Esophagus muscularis mucosa (tissue), 4 donors: ENCODE measurements around the gene KLHL29. TPM values are rescaled to one million over a fixed set of nuclear protein-coding genes. Genes with fewer than 3 reads are reported as not detected.

ENCODE experiments used
- DNase-seq: peaks from one replicate; pipeline ENCODE4 v3.0.0-alpha.2; 2017; ENCODE audit errors: extremely low spot score
- H3K27ac ChIP-seq, 4 donors: fragments of 200-600 bp; sonication (generic); replicated peaks in 1 of 4; 1 replicate in 3 of 4; 2 replicates in 1 of 4; pipeline ENCODE4 v1.5.1; 2016 to 2019; ENCODE audit warnings: mild to moderate bottlenecking in 1 of 4
- H3K27me3 ChIP-seq, 4 donors: fragments of 200-600 bp; sonication (generic); one replicate each; pipeline versions ENCODE4 v1.5.1 to v1.6.0; 2016 to 2019
- H3K36me3 ChIP-seq, 4 donors: fragments of 200-600 bp; sonication (generic); one replicate each; pipeline ENCODE4 v1.5.1; 2016 to 2019
- H3K4me1 ChIP-seq, 4 donors: fragments of 200-600 bp; sonication (generic); one replicate each; pipeline ENCODE4 v1.5.1; 2016 to 2019
- H3K4me3 ChIP-seq, 4 donors: fragments of 200-600 bp; sonication (generic); 1 replicate in 2 of 4; 2 replicates in 2 of 4; pipeline ENCODE4 v1.5.1; 2016 to 2019; ENCODE audit warnings: mild to moderate bottlenecking in 4 of 4, moderate library complexity in 1 of 4
- H3K9me3 ChIP-seq, 4 donors: fragments of 200-600 bp; sonication (generic); 1 replicate in 3 of 4; 2 replicates in 1 of 4; pipeline ENCODE4 v1.5.1; 2016 to 2019
- CTCF ChIP-seq, 3 experiments: fragments of 200-600 bp in 2 of 3; fragments of 450-650 bp in 1 of 3; sonication (generic) in 2 of 3; IDR thresholded peaks; one replicate each; pipeline ENCODE4 v1.5.1; 2017 to 2019; ENCODE audit warnings: antibody characterized with exemption in 3 of 3, mild to moderate bottlenecking in 2 of 3, moderate library complexity in 1 of 3
- EP300 ChIP-seq: sonication (generic); formaldehyde crosslinking; IDR thresholded peaks from one replicate; pipeline ENCODE4 v1.6.1; 2017; ENCODE audit warnings: antibody characterized with exemption
- POLR2A ChIP-seq: fragments of 450-650 bp; IDR thresholded peaks from one replicate; pipeline ENCODE4 v1.6.1; 2017; ENCODE audit warnings: antibody characterized with exemption, moderate library complexity, mild to moderate bottlenecking, low read depth
- POLR2AphosphoS5 ChIP-seq, 2 donors: sonication (generic); formaldehyde crosslinking; IDR thresholded peaks; one replicate each; pipeline ENCODE4 v1.6.1; 2017; ENCODE audit warnings: antibody characterized with exemption in 2 of 2
- WGBS: methylation state at CpG from one replicate; pipeline ENCODE4 v1.1.5; 2018; 5-methylcytosine and 5-hydroxymethylcytosine counted together
- intact Hi-C: fragments of 100-400 bp; cut with DNase I; formaldehyde crosslinking; loops from one replicate; pipeline ENCODE4 v1.15.1; 2023
- total RNA-seq, 4 donors: library from RNA; depleted of rRNA; stranded (reverse); fragments of >200 nt; gene quantifications; one replicate each; pipeline versions ENCODE4 v1.1.0 to v1.2.1, GENCODE V29; 2016

KLHL29 gene
- total RNA-seq, 4 donors from 2014 or later: 22.0 to 26.1 (median 23.4) TPM

DNA sequence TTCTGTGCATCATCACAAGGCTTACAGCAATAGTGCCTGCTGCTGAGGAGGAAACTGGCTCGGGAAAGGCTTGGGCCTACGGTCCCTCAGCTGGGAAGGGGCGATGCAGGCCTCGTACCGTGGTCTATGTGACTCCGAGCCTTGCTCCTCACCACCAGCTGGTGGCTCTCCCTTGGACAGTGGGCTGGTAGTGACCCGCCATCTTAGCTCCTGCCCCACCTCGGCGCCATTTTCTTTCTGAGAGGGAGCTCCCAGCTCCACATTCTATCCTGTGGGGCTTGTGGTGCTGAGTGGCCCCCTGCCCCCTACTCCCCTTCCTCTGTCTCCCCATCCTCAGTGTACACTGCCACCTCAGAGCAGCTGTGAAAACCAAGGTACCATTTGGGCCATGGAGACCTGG is 255.7 kb downstream of the KLHL29 start:
- no peak overlapping the region for H3K27ac ChIP-seq
- WGBS: 97% methylated on average over 9 of the region's 9 CpGs
- no peaks in the 10 kb centered on the region for H3K9me3 ChIP-seq
- TF ChIP-seq EP300 (no peak), POLR2A (no peak), CTCF (IDR thresholded peaks at IDR 0.05) (no peak), POLR2AphosphoS5 (IDR thresholded peaks at IDR 0.05) (no peak)
- peaks cover 14 to 20% (median 19%) of the 10 kb centered on the region in 4 donors for H3K4me1 ChIP-seq
- no peak overlapping the region for H3K4me3 ChIP-seq
- peaks cover 0 to 52% (median 31%) of the 10 kb centered on the region in 4 donors for H3K36me3 ChIP-seq
- intact Hi-C loops: no loop called here
- DNase-seq: no peak
- H3K27me3 ChIP-seq: no peaks in the 10 kb centered on the region

- intact Hi-C loops: no loop called here
These were observed 257.5 kb downstream of the KLHL29 start for GRCh38 chr2:23642516-23642915.

GRCh38 chr2:23645230-23645808 is 260.3 kb downstream of the KLHL29 start:
- Histone ChIP-seq H3K9me3 (no peaks in the 10 kb centered on the region), H3K27ac (no peak overlapping the region), H3K4me3 (no peak overlapping the region), H3K4me1 (peaks cover 0 to 5% (median 0%) of the 10 kb centered on the region in 4 donors), H3K36me3 (peaks cover 0 to 65% (median 36%) of the 10 kb centered on the region in 4 donors), H3K27me3 (no peaks in the 10 kb centered on the region)
- intact Hi-C loops: no loop called here
- DNase-seq: no peak
- TF ChIP-seq CTCF (IDR thresholded peaks at IDR 0.05): no peak
- no peak for TF ChIP-seq EP300
- TF ChIP-seq POLR2A: no peak
- no peak for TF ChIP-seq POLR2AphosphoS5 (IDR thresholded peaks at IDR 0.05)
- 83% methylated on average over 10 of the region's 10 CpGs for WGBS

More at GRCh38 chr2:23642516-23642915, 257.5 kb downstream of the KLHL29 start:
- TF ChIP-seq EP300 (no peak), POLR2A (no peak), CTCF (IDR thresholded peaks at IDR 0.05) (no peak)
- H3K9me3 ChIP-seq: no peaks in the 10 kb centered on the region
- H3K27ac ChIP-seq: no peak overlapping the region
- no peak for DNase-seq
- H3K36me3 ChIP-seq: peaks cover 0 to 66% (median 32%) of the 10 kb centered on the region in 4 donors
- H3K4me3 ChIP-seq: no peak overlapping the region
- WGBS: 97% methylated on average over 21 of the region's 24 CpGs
- peaks cover 2 to 3% (median 2%) of the 10 kb centered on the region in 4 donors for H3K4me1 ChIP-seq
- H3K27me3 ChIP-seq: no peaks in the 10 kb centered on the region

- intact Hi-C loops: no loop called here
- Histone ChIP-seq H3K27me3 (no peaks in the 10 kb centered on the region), H3K36me3 (peaks cover 0 to 48% (median 22%) of the 10 kb centered on the region in 4 donors), H3K4me1 (peaks cover 0 to 5% (median 0%) of the 10 kb centered on the region in 4 donors), H3K4me3 (no peak overlapping the region), H3K9me3 (no peaks in the 10 kb centered on the region), H3K27ac (no peak overlapping the region)
- WGBS: 99% methylated on average over 9 of the region's 13 CpGs
- DNase-seq: no peak
- TF ChIP-seq POLR2AphosphoS5 (IDR thresholded peaks at IDR 0.05): no peak
- TF ChIP-seq CTCF (IDR thresholded peaks at IDR 0.05): no peak
- no peak for TF ChIP-seq EP300
- no peak for TF ChIP-seq POLR2A
These were observed 262.6 kb downstream of the KLHL29 start for GRCh38 chr2:23647563-23647962.

- no peak overlapping the region for H3K4me3 ChIP-seq
- intact Hi-C loops: no loop called here
- WGBS: 90% methylated on average over 9 of the region's 10 CpGs
- no peaks in the 10 kb centered on the region for H3K27me3 ChIP-seq
- no peaks in the 10 kb centered on the region for H3K9me3 ChIP-seq
- H3K4me1 ChIP-seq: peaks cover 0 to 5% (median 0%) of the 10 kb centered on the region in 4 donors
- peaks cover 0 to 47% (median 11%) of the 10 kb centered on the region in 4 donors for H3K36me3 ChIP-seq
- no peak overlapping the region for H3K27ac ChIP-seq
- TF ChIP-seq EP300: no peak
- no peak for TF ChIP-seq POLR2A
- TF ChIP-seq POLR2AphosphoS5 (IDR thresholded peaks at IDR 0.05): no peak
- no peak for TF ChIP-seq CTCF (IDR thresholded peaks at IDR 0.05)
- no peak for DNase-seq
These were observed 264.3 kb downstream of the KLHL29 start for GRCh38 chr2:23649303-23649702.
